ENCODE data around the gene ABCC8.

DNA sequence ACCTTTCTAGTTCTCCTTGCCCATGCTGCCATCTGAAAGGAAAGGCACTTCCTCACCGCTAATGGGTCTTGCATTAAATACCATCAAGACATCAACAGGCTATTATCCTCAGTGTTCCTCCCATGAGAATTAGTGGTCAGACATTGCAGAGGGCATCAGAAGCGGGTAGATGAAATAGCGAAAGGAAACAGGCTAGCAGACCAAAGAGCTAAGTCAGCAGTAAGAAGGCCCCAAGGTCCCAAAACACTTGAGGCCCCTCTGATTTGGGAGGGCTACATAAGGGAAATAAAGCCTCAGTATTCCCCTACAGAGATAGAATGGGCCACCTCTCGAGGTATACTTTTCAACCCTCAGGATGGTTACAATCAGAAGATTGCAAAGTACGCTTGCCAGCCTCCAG is 101.1 kb downstream of the ABCC8 start:
- TF ChIP-seq, protein P1, sequence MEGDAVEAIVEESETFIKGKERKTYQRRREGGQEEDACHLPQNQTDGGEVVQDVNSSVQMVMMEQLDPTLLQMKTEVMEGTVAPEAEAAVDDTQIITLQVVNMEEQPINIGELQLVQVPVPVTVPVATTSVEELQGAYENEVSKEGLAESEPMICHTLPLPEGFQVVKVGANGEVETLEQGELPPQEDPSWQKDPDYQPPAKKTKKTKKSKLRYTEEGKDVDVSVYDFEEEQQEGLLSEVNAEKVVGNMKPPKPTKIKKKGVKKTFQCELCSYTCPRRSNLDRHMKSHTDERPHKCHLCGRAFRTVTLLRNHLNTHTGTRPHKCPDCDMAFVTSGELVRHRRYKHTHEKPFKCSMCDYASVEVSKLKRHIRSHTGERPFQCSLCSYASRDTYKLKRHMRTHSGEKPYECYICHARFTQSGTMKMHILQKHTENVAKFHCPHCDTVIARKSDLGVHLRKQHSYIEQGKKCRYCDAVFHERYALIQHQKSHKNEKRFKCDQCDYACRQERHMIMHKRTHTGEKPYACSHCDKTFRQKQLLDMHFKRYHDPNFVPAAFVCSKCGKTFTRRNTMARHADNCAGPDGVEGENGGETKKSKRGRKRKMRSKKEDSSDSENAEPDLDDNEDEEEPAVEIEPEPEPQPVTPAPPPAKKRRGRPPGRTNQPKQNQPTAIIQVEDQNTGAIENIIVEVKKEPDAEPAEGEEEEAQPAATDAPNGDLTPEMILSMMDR (IDR thresholded peaks at IDR 0.05; ENCODE audit: low read length), result no peak
- no peak for TF ChIP-seq EZH2 (IDR thresholded peaks at IDR 0.05; ENCODE audit: borderline replicate concordance, low read length)

Data from OCI-LY1 (cell line).